Non-pigmented ciliary epithelial cell (primary cell): ENCODE data around the gene SLIT1.

ENCODE experiments used
- DNase-seq: peaks from one replicate; pipeline ENCODE4 v3.0.0-alpha.2; 2010; ENCODE audit warnings: low read depth

SLIT1 gene

DNA sequence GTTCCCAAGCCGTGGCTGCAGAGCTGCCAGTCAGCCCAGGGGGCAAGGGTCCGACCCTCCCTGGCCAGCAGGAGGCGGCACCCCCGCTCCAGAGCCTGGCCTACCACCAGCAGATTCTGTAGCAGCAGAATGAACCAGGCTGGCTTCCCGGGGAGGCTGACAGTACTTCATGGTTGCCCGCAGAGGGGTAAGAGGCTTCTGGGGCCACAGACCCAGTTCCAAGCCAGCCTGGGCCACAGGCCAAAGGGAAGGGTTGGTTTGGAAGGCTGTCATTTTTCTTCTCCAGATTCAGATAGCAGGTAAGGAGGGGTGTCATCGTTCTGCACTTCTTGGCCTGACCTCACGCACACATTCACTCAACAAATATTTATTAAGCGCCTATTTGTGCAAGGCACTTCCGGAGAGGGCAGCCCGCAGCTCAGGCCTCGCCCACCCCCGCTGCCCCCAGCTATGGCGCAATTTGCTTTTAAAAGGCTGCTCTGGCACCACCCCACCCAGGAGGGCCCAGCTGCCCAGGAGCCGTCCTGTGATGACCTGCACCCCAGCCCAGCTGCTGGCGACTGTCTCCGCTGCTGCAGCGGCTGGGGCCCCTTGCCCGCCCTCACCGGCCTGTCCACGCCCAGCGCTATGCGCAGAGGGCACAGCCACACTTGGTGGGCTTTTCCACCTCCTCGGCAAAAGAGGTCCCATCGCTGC lies 185.1 kb downstream of the SLIT1 start:
- DNase-seq: no peak

DNA sequence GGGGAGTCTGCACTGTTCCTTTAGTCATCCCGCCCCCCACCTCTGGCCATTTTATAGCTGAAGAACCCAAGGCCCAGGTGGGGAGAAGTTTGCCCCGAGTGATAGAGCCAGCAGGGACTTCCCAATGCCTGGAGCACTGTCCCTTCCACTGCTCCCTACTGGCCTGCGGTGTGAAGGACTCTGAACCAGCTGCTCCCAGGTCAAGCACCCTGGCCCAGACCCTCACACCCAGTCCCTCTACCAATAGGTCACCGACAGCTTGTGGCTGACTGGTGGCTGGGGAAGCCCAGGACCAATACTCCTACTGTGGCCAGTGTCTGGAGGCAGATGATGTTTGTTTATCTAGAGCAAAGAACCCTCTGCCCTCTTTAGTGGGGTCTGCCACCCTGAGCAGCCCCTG lies 185.8 kb downstream of the SLIT1 start:
- no peak for DNase-seq

DNA sequence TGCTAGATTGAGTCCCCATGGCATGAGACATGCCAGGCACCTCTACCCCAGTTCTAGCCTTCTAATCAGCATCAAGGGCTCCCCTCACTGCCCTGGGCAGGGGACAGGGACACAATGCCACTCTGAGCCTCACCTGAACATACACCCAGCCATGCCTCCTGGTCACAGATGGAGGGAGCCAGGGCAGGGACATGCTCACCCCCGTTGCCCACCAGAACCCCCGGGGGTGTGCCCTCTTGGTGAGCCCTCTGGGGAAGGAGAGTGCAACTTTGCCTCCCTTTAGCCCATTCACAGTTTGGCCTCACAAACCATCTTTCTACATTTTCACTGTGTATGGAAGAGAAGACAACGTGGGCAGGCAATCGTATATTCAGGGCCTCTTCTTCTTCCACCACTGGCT lies 186.4 kb downstream of the SLIT1 start:
- DNase-seq: no peak

DNA sequence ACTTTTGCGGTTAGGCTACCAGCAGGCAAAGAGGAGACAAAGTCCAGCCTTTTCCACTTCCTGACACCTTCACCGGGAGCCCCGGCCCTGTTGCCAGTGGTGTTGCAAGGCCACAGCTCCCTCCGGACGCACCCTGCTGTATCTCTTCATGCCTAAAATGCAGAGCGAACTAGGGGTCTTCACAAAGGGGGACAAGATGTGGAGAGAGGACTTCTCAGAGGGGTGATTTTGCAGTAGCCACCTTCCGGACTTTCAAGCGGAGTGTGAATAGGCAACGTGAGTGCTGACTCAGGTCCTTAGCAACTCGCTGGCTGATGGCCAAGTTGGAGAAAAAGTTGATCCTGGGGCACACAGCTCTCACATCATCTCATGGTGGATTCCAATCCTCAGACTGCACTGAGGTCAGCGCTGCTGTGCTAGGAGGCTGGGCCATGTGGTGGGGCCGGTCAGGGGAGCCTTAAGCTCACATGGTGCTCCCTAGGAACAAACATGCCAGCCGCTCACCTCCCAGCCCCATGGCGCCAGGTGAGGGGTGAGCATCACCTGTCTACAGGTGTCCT lies 187.3 kb downstream of the SLIT1 start:
- peak; percentile 93 for DNase-seq

DNA sequence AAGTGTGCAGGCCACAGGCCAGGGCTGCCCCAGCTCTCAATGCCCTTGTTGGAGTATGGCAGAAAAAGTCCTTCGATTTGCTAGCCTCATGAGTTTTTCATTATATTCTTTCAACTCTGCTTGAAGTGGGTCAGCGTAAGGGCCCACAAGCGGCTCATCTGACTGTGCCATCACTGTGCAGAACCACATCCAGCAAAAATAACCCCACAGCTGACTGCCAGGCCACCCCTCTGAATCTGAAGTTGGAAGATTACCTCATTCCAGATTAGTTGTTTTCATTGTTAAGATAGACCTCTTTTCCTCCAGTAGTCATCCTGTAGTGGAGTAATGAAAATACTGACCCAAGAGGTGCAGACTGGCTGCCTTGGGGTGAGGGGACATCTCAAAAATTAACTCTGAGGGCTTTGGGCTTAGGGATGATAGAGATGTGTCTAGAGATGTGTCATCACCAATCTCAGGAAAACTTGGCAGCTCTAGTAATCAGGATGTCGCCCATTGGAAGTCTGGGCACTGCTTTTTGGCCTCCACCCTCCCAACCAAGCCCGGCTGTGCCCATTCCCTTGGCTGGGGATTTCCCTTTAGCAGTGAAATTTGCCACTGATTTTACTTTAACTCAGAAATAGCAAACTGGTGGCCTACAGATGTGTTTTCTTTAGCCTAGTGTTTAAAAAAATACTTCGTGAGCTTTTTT lies 189.3 kb downstream of the SLIT1 start:
- no peak for DNase-seq

DNA sequence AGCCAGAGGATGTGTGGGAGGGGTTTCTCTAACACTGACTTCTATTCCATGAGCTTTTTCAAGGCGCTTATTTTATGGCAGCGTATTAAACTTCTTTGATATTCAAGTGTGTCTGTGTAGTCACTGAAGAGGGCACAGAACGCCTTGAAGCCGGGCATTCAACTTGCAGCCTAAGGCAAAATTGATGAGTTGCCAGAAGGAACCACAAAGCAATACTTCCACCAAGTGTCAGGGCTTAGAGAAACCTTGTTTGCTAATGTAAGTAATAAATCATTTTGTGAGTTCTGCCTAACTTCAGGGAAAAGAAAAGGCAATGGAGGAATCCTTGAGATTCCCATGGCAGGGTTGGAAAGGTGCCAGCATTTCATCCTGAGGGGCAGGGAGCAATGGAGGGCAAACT lies 189.9 kb downstream of the SLIT1 start:
- no peak for DNase-seq

DNA sequence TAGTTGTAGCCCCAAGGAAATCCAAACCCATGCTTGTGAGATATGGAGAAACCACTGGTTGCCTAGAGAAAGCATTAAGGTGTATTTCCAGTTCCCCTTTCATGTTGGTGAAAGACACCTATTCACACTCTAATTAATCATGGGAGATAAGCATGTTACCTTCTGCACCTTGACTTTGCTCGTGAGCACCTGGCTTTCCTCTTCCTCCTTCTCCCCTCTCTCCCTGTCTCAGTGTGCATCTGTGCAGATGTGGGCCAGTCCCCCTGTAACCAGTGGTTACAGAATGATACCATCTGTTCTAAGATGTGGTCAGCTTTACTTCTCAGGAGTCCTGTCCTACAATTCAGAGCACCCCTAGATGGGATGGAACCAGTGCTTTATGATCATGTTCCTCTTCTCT lies 193.0 kb downstream of the SLIT1 start:
- no peak for DNase-seq

DNA sequence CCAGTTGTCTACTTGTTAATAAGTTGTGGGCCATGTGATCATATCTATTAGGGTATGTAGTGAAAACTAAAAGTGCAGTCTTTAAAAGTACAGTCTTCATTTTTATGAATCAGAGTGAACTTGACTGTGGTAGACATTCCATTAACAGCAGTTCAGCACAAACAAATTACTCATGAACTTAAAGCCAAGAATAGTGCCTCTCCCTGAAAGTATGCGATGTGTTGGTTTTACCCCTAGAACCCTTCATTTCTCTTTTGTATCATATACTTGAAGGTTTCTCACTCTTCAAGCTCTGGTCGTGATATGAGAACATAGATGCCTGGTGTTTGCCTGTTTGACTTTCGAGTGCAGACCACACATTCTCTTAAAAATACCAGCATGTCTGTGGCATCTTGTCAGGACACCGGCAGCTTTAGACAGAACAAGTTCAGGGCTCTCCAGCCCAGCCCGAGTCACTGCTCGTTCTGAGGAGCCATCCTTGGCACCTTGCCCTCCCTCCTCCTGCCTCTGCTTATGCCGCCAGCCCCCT lies 194.4 kb downstream of the SLIT1 start:
- peak; percentile 74 for DNase-seq

DNA sequence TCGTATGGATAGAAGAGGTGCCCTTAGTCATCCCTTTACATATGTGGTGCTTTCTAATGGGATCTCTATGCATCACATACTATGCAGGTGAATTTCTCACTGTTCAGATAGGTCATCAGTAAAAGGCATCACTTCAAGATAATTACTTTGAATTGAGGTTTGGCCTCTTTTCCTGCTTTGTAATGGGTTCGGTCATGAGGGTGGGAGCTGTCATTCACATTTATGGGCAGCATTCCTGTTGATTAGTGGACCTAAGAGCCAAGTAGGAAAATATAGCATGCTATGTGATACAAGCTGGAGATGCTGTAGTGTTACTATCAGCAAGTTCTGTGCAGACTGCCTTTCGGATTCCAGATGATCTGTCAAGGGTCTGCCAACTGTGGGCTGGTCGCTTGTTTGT lies 197.3 kb downstream of the SLIT1 start:
- DNase-seq: no peak

DNA sequence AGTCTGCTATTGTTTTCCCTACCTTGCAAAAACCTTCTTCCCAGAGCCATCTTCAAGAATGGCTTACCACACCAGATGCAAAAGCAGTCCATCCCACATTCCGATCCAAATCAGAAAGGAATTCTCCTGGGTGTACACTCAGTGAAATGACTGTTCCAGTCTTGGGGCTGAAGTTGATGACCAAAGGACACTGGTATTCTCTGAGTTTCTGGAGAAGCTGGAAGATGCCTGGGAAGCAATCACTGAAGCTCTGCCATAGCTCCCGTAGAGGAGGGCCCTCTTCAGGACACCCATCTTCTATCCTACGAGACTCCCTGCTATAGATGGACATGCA lies 197.9 kb downstream of the SLIT1 start:
- DNase-seq: no peak

DNA sequence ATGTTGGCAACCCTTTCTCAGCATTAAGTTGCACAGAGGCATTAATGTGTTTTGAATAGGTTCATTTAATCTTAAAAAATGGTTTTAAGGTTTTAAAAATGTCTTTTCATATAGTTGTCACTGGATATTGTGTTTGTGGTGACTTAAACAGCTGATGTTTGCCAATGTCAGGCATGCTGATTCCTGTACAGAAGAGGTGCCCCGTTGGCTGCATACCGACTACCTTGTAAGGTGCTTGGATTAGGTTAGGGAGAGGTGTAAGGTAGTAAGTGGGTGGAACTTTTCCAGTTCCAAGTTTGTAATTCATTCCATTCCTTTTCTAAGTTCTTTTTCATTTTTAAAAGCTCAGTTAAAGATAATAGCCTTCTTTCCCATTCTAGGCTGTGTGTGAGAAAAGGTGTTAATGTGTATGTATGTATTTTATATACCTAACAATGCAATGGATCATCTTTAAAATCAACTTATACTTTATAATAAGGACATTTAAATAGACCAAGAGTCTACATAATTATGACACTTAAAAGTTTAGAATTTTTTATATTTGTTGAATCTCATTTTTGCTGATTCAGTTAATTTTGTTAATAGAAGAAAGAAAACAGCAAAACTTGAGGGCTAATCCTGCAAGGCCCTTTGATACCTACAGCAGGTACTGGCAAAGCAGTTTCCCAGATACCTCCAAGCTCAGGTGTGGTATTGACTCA lies 198.5 kb downstream of the SLIT1 start:
- no peak for DNase-seq

DNA sequence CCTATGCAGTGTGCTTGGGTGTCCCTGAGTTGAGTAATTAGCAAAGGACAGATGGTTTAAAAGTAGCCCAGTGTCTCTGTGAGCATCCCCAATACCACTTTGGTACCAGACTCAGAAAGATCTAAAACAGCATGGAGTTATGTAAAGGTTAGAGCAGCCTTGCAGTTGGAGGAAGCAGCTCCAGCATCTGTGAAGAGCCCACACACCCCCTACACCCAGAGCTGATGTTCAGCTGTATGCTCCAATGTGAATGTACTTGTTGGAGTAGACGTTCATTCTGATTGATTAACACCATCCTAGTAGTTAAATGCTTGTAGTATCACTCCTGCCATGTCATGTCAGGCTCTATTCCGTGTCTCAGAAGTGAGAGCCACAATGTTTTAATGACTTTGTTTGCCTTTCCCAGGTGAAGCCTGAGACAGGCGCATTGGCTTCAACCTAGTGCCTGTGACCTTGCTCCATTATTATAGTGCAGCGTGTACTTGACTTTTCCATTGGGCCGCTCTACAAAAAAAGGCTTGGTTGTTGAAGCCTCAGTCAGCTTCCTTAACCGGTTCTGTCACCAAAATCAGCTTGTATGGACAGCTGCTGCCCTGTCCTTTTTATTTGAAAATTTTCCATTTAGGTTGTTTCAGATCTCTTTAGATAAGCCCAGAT lies 199.4 kb downstream of the SLIT1 start:
- DNase-seq: no peak

DNA sequence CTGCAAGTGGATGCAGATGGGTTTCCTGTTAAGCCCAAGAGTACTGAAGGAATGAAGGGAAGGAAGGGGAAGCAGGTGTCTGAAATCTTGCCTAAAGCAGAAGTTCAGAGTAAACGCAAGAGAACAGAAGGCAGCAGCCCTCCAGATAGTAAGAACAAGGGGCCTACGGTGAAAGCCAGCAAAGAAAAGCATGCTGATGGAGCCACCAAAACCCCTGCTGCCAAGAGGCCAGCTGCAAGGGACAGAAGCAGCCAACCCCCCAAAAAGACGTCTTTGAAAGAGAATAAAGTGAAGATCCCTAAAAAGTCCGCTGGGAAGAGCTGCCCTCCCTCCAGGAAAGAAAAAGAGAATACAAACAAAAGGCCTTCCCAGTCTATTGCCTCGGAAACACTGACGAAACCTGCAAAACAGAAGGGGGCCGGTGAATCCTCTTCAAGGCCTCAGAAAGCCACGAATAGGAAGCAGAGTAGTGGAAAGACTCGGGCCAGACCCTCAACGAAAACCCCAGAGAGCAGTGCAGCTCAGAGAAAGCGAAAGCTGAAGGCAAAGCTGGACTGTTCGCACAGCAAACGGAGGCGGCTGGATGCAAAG lies 201.1 kb downstream of the SLIT1 start:
- no peak for DNase-seq

DNA sequence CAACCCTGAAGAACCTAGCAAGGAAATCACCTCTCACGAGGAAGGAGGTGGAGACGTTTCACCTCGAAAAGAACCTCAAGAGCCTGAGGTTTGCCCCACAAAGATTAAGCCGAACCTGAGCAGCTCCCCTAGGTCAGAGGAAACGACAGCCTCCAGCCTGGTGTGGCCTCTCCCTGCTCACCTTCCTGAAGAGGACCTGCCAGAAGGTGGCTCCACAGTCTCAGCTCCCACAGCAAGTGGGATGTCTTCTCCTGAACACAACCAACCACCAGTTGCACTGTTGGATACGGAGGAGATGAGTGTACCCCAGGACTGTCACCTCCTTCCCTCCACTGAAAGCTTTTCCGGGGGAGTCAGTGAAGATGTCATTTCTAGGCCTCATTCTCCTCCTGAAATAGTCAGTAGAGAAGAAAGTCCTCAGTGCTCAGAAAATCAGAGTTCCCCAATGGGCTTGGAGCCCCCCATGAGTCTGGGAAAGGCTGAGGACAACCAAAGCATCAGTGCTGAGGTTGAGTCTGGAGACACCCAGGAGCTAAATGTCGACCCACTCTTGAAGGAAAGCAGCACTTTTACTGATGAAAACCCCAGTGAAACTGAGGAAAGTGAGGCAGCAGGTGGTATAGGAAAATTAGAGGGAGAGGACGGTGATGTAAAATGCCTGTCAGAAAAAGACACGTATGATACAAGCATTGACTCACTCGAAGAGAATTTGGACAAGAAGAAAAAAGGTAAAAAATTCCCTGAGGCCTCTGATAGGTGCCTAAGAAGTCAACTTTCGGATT lies 203.4 kb downstream of the SLIT1 start:
- no peak for DNase-seq

DNA sequence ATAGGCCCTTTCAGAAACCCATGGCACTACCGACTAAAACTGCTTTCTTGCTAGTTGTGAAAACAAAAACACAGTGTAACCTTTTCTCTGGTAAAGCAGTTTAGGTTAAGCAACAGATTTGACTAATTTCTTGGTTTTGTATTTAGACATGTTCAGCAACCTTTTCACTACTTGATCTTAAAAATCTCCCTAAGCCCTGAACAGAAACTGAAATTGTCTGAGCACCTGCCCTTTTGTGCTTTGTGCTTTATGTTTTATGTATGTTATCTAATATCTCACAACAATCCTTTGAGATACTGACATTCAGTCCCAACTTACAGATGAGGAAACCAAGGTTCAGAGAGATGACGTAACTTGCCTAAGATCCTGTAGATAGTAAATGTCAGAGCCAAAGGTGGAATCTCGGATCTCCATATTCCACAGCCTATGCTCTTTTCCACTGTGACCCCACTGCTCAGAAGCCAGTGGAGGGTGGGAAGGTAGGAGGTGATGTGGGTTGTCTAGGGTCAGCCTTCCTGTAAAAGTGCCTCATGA lies 207.1 kb downstream of the SLIT1 start:
- DNase-seq: no peak

DNA sequence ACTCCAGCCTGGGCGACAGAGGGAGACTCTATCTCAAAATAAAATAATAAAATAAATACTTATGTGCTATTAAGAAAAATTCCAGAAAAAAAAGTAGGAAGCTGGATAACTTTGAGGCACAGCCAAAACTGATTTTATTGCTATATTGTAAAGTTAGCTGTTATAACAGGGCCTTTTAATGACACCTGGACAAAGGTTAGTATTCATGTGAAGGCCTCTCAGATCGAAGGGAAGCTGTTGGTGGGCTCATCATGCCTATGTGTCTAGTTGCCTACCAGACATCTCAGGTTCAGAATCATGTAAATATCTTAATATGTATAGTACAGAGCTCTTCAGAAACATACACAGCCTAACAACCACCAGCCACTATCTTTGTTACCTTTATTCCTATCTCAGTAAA lies 210.6 kb downstream of the SLIT1 start:
- DNase-seq: no peak

DNA sequence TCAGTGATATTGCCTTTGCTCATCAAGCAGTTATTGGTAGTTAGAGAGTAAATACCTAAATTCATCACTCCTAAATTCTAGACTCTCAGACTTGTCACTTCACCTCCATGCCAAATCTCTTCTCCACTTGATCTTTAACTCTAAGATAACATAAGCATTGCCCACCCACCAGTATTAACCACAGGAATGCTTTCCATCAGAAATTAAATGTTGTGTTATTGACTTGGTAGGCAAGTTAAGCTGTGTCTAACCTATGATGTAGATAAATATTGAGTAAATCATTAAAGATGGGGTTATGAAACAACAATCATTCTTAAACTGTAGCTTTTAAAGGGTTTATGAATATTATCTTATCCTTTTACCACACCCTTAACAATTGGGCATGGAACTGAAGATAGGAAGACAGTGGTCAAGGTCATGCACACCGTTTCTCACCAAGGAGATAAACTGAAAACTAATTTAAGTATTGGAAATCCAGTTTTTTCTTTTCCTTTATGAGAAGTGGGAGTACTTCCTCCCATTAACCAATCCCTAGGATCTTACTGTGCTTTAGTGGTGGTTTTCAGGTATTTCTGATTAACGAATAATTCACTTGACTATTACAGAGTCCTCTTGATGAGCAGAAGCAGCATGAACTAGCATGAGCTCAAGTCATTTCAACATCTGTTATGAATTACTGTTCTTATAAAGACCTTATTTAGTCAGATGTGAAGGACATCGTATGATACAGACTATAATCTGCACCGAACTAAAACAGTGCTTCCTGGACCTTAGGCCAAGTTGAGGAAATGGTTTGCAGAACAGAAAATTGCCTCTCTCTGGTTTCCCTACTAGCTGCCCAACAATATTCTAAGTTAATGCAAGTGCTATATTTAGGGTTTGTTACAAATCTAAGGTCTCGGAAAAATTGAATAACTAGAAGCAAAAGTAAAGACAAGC lies 211.7 kb downstream of the SLIT1 start:
- DNase-seq: no peak

DNA sequence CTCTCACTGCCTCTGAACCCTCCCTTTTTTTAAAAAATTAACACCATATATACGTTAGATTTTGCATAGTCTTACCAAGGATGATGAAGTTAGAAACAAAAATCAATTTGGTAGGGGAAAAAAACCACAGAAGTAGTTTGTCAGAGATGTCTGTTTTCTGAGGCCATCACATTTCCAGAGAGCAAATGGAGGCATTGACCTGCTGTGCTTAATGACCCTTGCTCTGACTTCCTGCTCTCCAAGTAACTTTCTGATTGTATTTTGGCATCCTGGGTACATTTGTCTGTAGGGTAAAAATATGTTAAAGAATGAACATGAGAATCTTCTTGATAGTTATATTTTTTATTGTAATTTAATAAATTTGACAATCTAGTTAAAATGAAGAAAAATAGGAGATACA lies 213.5 kb downstream of the SLIT1 start:
- no peak for DNase-seq

DNA sequence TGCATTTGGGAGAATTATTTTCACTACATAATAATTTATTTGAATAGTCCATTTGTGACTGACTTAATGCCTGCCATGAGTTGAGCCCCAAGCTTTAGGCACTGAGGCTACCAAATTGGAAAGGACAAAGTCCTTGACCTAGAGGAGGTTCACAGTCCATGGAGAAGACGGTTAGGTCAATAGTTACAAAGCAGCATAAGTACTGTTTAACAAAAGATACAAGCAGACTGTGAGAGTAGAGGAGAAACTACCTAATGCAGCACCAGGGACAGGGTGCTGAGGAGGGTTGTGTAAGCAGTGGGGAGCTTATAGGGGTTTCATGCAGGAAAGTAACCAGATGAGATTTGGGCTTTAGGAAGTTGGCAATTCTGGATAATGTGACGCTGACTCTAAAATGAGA lies 214.4 kb downstream of the SLIT1 start:
- no peak for DNase-seq
